NB4 (cell line): ENCODE data around the gene MARK2.
A peak's percentile ranks its signal among the peaks of the same experiment; 100 is the strongest.
"Not testable (repeated sequence)": the region's sequence is repeated elsewhere in the genome, so short reads cannot be mapped to it uniquely, and the experiment has no call there.

Source experiments
- DNase-seq: peaks from one replicate; pipeline ENCODE4 v3.0.0; 2010; ENCODE audit warnings: low read depth
- H3K4me3 ChIP-seq: one replicate; pipeline ENCODE4 v1.5.1; 2011; ENCODE audit warnings: mild to moderate bottlenecking, low read depth, low read length, moderate library complexity
- MAX ChIP-seq: IDR thresholded peaks from 2 replicates; pipeline ENCODE4 v1.6.1; 2011; ENCODE audit warnings: low read depth, low read length
- MYC ChIP-seq: IDR thresholded peaks from 2 replicates; pipeline ENCODE4 v1.6.1; 2011; ENCODE audit warnings: low read depth, low read length
- POLR2A ChIP-seq: IDR thresholded peaks from 2 replicates; pipeline ENCODE4 v1.6.1; 2011; ENCODE audit warnings: mild to moderate bottlenecking; ENCODE audit not compliant: insufficient read length; ENCODE audit errors: extremely low read depth
- TF ChIP-seq, protein P1 (sequence below): IDR thresholded peaks from one replicate; pipeline ENCODE4 v1.5.1; 2012; ENCODE audit warnings: low read depth, low read length

MARK2 gene

DNA sequence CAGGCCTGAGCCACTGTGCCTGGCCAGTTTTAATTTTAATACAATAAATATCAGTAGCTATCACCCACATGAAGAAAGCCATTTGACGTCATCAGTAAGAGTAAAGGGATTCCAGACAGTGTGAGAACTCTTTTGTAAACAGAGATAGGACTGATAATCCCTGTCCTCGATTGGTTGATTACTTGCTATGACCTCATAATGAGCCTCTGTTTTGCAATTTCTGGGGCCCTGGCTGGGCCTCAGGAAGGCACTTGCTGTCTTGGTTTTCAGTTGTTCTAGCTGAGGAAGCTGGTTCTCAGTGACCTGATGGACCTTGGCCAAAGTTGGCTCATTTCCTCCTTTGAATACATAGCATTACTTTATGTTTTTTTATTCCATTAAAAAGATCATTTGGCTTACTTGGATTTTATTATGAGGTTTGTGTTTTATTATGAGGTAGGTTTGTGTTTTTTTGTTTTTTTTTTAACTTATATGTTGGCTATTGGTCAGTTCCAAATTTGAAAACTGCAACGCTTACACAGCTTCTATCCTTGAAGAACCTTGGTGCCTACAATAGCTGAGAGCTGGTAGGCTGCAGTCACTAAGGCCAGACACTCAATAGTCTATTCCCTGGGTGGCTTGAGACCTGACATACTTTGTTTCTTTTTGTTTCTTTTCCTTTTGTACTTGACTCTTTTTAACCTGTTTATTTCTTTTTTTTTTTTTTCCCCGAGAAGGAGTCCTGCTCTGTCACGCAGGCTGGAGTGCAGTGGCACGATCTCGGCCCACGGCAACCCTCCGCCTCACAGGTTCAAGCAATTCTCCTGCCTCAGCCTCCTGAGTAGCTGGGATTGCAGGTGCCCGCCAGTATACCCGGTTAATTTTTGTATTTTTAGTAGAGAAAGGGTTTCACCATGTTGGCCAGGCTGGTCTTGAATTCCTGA is 20.0 kb downstream of the MARK2 start:
- TF ChIP-seq MYC, result peak; percentile 45; the same call in 1 of the 2 replicates
- TF ChIP-seq, protein P1, sequence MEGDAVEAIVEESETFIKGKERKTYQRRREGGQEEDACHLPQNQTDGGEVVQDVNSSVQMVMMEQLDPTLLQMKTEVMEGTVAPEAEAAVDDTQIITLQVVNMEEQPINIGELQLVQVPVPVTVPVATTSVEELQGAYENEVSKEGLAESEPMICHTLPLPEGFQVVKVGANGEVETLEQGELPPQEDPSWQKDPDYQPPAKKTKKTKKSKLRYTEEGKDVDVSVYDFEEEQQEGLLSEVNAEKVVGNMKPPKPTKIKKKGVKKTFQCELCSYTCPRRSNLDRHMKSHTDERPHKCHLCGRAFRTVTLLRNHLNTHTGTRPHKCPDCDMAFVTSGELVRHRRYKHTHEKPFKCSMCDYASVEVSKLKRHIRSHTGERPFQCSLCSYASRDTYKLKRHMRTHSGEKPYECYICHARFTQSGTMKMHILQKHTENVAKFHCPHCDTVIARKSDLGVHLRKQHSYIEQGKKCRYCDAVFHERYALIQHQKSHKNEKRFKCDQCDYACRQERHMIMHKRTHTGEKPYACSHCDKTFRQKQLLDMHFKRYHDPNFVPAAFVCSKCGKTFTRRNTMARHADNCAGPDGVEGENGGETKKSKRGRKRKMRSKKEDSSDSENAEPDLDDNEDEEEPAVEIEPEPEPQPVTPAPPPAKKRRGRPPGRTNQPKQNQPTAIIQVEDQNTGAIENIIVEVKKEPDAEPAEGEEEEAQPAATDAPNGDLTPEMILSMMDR, result no peak
- no peak overlapping the region for H3K4me3 ChIP-seq
- peak; percentile 90 for DNase-seq

DNA sequence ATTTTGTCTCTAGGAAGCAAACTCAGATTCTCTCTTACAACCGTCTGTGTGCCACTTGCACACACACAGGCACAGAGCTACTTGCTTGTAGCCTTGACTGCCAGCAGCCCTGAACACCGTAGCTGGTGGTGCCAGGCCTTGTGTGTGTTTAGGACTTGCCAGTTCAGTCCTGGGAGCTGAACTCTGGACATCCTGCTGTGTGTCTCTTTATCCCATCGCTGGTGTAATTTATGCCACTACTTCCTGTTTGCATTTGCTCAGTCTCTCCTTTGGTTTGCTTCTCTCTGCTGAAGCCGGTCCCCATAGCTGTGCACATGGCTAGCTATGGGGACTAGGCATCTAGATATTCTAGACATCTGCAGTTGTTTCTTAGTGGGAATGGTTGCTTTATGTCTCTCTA is 24.0 kb downstream of the MARK2 start:
- TF ChIP-seq MAX, result peak; percentile 54
- no peak for TF ChIP-seq POLR2A
- 0 out of 2 replicates have a peak, but pooled peaks have one; percentile 10 for TF ChIP-seq MYC
- TF ChIP-seq, protein P1, result no peak
- DNase-seq, result peak; percentile 80
- H3K4me3 ChIP-seq, result no peak overlapping the region

DNA sequence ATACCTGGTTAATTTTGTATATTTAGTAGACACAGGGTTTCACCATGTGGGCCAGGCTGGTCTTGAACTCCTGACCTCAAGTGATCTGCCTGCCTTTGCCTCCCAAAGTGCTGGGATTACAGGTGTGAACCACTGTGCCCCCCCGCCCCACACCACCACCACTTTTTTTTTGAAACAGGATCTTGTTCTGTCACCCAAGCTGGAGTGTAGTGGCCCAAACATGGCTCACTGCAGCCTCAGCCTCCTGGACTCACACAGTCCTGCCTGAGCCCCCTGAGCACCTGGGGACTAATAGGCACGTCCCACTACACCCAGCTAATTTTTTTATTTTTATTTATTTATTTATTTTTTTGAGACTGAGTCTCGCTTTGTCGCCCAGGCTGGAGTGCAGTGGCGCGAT is 24.7 kb downstream of the MARK2 start:
- H3K4me3 ChIP-seq, DNase-seq: not testable (repeated sequence)

DNA sequence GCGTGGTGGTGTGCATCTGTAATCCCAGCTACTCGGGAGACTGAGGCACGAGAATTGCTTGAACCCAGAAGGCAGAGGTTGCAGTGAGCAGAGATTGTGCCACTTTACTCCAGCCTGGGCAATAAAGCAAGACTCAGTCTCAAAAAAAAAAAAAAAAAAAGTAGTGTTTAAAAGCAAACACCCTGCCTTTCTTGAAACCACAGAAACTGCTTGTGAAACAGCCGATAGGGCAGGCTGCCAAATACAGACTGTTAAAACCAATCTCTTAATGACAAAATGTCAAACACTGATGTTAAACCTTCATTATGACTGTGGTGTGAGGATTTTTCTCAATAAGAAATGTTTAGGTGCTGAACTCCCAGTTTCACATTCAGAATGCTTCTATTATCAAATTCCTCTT is 27.3 kb downstream of the MARK2 start:
- H3K4me3 ChIP-seq, result no peak overlapping the region
- TF ChIP-seq POLR2A (no peak), MYC (no peak), MAX (no peak)
- TF ChIP-seq, protein P1, result no peak
- peak; percentile 82 for DNase-seq

GRCh38 chr11:63867511-63867910 is 28.6 kb downstream of the MARK2 start:
- TF ChIP-seq POLR2A (no peak), MYC (no peak), MAX (no peak)
- TF ChIP-seq, protein P1, result no peak
- no peak for DNase-seq

DNA sequence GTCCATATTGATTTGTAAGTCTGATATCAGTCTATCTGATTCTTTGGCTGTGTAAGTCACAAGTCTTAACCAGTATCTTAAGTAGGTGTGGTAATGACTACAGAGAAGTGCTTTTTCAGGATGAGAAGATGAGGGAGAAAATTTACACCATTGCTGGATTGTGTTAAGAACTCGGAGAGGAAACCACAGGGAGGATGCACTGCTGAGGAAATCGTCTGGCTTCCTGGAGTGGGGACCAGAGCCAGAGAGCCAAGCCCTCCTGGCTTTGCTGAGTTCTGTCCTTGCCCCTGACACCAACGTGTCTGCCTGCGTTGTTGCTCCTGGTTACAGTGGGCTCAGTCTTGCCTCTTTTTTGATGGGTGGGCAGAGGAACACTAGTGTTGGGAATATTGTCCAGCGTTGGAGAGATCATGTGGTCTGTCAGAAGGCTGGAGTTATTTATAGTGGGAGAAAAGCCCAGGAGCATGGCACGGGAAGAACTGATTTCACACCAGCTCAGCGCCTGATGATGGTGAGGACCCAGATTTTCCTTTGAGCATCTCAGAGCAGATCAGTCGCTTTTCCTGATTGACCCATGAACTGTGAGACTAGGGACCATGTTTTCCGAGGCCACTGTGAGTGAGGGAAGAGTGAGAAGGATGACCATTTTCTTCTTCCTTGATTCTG is 29.6 kb downstream of the MARK2 start:
- DNase-seq, result peak; percentile 62
- H3K4me3 ChIP-seq, result no peak overlapping the region
- TF ChIP-seq MAX (no peak), POLR2A (no peak), MYC (no peak)
- TF ChIP-seq, protein P1, result no peak

More at GRCh38 chr11:63867511-63867910, 28.6 kb downstream of the MARK2 start:
- no peak overlapping the region for H3K4me3 ChIP-seq
